DLD1 (cell line): ENCODE data around the gene GALNT7.
"Not testable (repeated sequence)": the region's sequence is repeated elsewhere in the genome, so short reads cannot be mapped to it uniquely, and the experiment has no call there.

Source experiments
- in situ Hi-C: cut with HindIII; loops from 2 replicates; pipeline ENCODE4 v1.10.0; 2017; ENCODE audit warnings: low sequenced_read_pairs

Gene GALNT7

GRCh38 chr4:173192375-173193162 lies 24.0 kb downstream of the GALNT7 start:
- in situ Hi-C loops = no loop called here

GRCh38 chr4:173194157-173194556 lies 25.5 kb downstream of the GALNT7 start:
- in situ Hi-C loops = no loop called here

GRCh38 chr4:173195109-173195508 lies 26.5 kb downstream of the GALNT7 start:
- in situ Hi-C loops = no loop called here

- in situ Hi-C loops = no loop called here
Observed at GRCh38 chr4:173199553-173199952, 30.9 kb downstream of the GALNT7 start.

GRCh38 chr4:173200103-173200884 lies 31.7 kb downstream of the GALNT7 start:
- in situ Hi-C loops = no loop called here

GRCh38 chr4:173202395-173202794 lies 33.8 kb downstream of the GALNT7 start:
- in situ Hi-C loops = no loop called here

- in situ Hi-C loops = no loop called here
Observed at GRCh38 chr4:173205656-173206055, 37.0 kb downstream of the GALNT7 start.

- in situ Hi-C loops = no loop called here
Observed at GRCh38 chr4:173208420-173208819, 39.8 kb downstream of the GALNT7 start.

- in situ Hi-C loops = no loop called here
Observed at GRCh38 chr4:173211222-173211621, 42.6 kb downstream of the GALNT7 start.

- in situ Hi-C loops = no loop called here
Observed at GRCh38 chr4:173211838-173212237, 43.2 kb downstream of the GALNT7 start.

- in situ Hi-C loops = no loop called here
Observed at GRCh38 chr4:173212379-173212778, 43.8 kb downstream of the GALNT7 start.

- in situ Hi-C loops = no loop called here
Observed at GRCh38 chr4:173213296-173213695, 44.7 kb downstream of the GALNT7 start.

GRCh38 chr4:173214231-173214630 lies 45.6 kb downstream of the GALNT7 start:
- in situ Hi-C loops = no loop called here

GRCh38 chr4:173214661-173215060 lies 46.0 kb downstream of the GALNT7 start:
- in situ Hi-C loops = no loop called here

GRCh38 chr4:173217075-173217474 lies 48.5 kb downstream of the GALNT7 start:
- in situ Hi-C loops = no loop called here

GRCh38 chr4:173217727-173218126 lies 49.1 kb downstream of the GALNT7 start:
- in situ Hi-C loops = no loop called here

GRCh38 chr4:173218411-173219125 lies 50.0 kb downstream of the GALNT7 start:
- in situ Hi-C loops = no loop called here

- in situ Hi-C loops = not testable (repeated sequence)
Observed at GRCh38 chr4:173219126-173219437, 50.5 kb downstream of the GALNT7 start.

- in situ Hi-C loops = no loop called here
Observed at GRCh38 chr4:173223743-173224142, 55.1 kb downstream of the GALNT7 start.

GRCh38 chr4:173226401-173226888 lies 57.8 kb downstream of the GALNT7 start:
- in situ Hi-C loops = no loop called here

- in situ Hi-C loops = no loop called here
Observed at GRCh38 chr4:173227756-173228155, 59.1 kb downstream of the GALNT7 start.
